Psoas muscle (tissue), 8 donors: ENCODE measurements around the gene NFATC1. TPM values are rescaled to one million over a fixed set of nuclear protein-coding genes. Genes with fewer than 3 reads are reported as not detected.

Source experiments
- ATAC-seq, 4 donors: fragments of 200-7000 bp; cut with Tn5 transposase; one replicate each; pipeline ENCODE4 v1.9.1; 2020; ENCODE audit warnings: moderate library complexity in 3 of 4, mild to moderate bottlenecking in 2 of 4
- DNase-seq, 2 donors: peaks; one replicate each; pipeline ENCODE4 v3.0.0-alpha.2; 2020
- H3K27ac ChIP-seq: fragments of 200-600 bp; one replicate; pipeline ENCODE4 v1.8.0; 2022
- H3K27me3 ChIP-seq, 3 donors: fragments of 200-600 bp in 1 of 3; one replicate each; pipeline versions ENCODE4 v1.6.1 to v1.8.0; 2013 to 2022; ENCODE audit warnings: low read length in 2 of 3, mild to moderate bottlenecking in 2 of 3, moderate library complexity in 1 of 3; ENCODE audit not compliant: insufficient read depth in 3 of 3
- H3K36me3 ChIP-seq, 2 donors: fragments of 200-600 bp in 1 of 2; one replicate each; pipeline versions ENCODE4 v1.6.1 to v1.8.0; 2013 to 2022; ENCODE audit warnings: low read depth in 1 of 2, mild to moderate bottlenecking in 1 of 2, moderate library complexity in 1 of 2; ENCODE audit not compliant: insufficient read depth in 1 of 2
- H3K4me1 ChIP-seq: fragments of 200-600 bp; one replicate; pipeline ENCODE4 v1.8.0; 2022
- H3K4me3 ChIP-seq: fragments of 200-600 bp; one replicate; pipeline ENCODE4 v1.8.0; 2022; ENCODE audit warnings: mild to moderate bottlenecking
- H3K9me3 ChIP-seq: fragments of 200-600 bp; one replicate; pipeline ENCODE4 v1.8.0; 2022
- CTCF ChIP-seq: fragments of 200-600 bp; IDR thresholded peaks from one replicate; pipeline ENCODE4 v1.8.0; 2022; ENCODE audit warnings: antibody characterized with exemption
- WGBS, 3 donors: extraction: QIAGEN DNeasy Blood & Tissue Kit; methylation state at CpG; one replicate each; pipeline versions ENCODE4 v1.1.6 to v1.1.7; 2013; 5-methylcytosine and 5-hydroxymethylcytosine counted together
- intact Hi-C, 2 donors: fragments of 100-400 bp; cut with DNase I; formaldehyde crosslinking; loops; one replicate each; pipeline versions ENCODE4 v1.11.0 to v1.14.2; 2022
- polyA plus RNA-seq, 3 donors: library from polyadenylated mRNA; stranded (reverse); fragments of 200-250 nt; gene quantifications; one replicate each; pipeline ENCODE4 v1.2.3, GENCODE V29; 2013
- total RNA-seq, 4 donors: library from RNA; stranded (reverse); fragmentation: NEBNext Ultra II Directional in 2 of 4; extraction: Animal tissue kit (Norgen Biotek cat#: 25700) in 2 of 4; gene quantifications; one replicate each; pipeline versions ENCODE4 v1.2.1 to v1.2.4, GENCODE V29; 2021 to 2023
- donor health status: healthy with polysubstance abuse.
- donor health status: DM: no; HTN: no; CAD: no; lungs with moderate emphysema.
- donor health status: Bipolar disorder and iron deficiency.
- donor health status: healthy.
- donor health status: DM: yes; HTN: yes; CAD: no.
- donor health status: DM: no; HTN: no; CAD: no.
- donor health status: DM: no; HTN: no; CAD: no.
- donor health status: DM: yes; HTN: yes; CAD: no.

Gene NFATC1
- total and polyA plus RNA-seq, 7 donors = 3.0 to 28.7 (median 21.0) TPM

DNA sequence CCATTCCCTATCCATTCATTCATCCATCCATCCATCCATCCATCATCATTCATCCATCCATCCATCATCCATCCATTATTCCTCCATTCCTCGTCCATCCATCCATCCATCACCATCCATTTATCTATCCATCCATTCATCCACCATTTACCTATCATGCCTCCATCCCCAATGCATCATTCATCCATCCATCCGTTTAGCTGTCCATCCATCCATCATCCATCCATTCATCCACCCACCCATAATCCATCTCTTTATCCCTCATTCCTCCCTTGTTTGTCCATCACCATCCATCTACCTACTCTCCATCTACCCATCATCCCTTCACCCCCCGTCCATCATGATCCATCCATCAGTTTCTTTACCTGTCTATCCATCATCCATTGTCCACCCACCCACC is 13.6 kb downstream of the NFATC1 start:
- DNase-seq (no peak), ATAC-seq (no peak)
- 95 to 100% (median 100%) methylated on average over 3 of the region's 3 CpGs for WGBS, 3 donors
- Histone ChIP-seq H3K4me1 (peaks cover 20% of the 10 kb centered on the region), H3K9me3 (no peaks in the 10 kb centered on the region), H3K27me3 (no peaks in the 10 kb centered on the region), H3K4me3 (no peak overlapping the region), H3K27ac (no peak overlapping the region), H3K36me3 (peaks cover 0 to 30% of the 10 kb centered on the region in 2 donors)
- intact Hi-C loops = no loop called here
- no peak for TF ChIP-seq CTCF

- DNase-seq (peak in 1 of 2 donors; percentile 39), ATAC-seq (no peak)
- 95 to 96% (median 96%) methylated on average over 30 of the region's 30 CpGs for WGBS, 3 donors
- Histone ChIP-seq H3K4me1 (peaks cover 11% of the 10 kb centered on the region), H3K4me3 (no peak overlapping the region), H3K27ac (no peak overlapping the region), H3K9me3 (no peaks in the 10 kb centered on the region), H3K36me3 (peaks cover 0 to 30% of the 10 kb centered on the region in 2 donors), H3K27me3 (no peaks in the 10 kb centered on the region)
- intact Hi-C loops = no loop called here
- no peak for TF ChIP-seq CTCF
These were observed 14.5 kb downstream of the NFATC1 start for GRCh38 chr18:79410171-79410641.

- intact Hi-C loops = no loop called here
- Histone ChIP-seq H3K4me3 (no peak overlapping the region), H3K36me3 (peaks cover 0 to 30% of the 10 kb centered on the region in 2 donors), H3K4me1 (peaks cover 9% of the 10 kb centered on the region), H3K27ac (no peak overlapping the region), H3K9me3 (no peaks in the 10 kb centered on the region), H3K27me3 (no peaks in the 10 kb centered on the region)
- 95 to 97% (median 97%) methylated on average over 68 to 84 of the region's 84 CpGs for WGBS, 3 donors
- no peak for TF ChIP-seq CTCF
- peak in 1 of 2 donors; percentile 49 for DNase-seq
- ATAC-seq = no peak
These were observed 15.2 kb downstream of the NFATC1 start for GRCh38 chr18:79410731-79411613.

GRCh38 chr18:79411614-79412526 is 16.1 kb downstream of the NFATC1 start:
- TF ChIP-seq CTCF = no peak
- H3K9me3 ChIP-seq = no peaks in the 10 kb centered on the region
- ATAC-seq = no peak
- H3K27ac ChIP-seq = no peak overlapping the region
- peaks cover 0 to 30% of the 10 kb centered on the region in 2 donors for H3K36me3 ChIP-seq
- H3K4me3 ChIP-seq = no peak overlapping the region
- H3K27me3 ChIP-seq = no peaks in the 10 kb centered on the region
- H3K4me1 ChIP-seq = peaks cover 15% of the 10 kb centered on the region
- DNase-seq = peak in 1 of 2 donors; percentile 53
- intact Hi-C loops = no loop called here
- 72 to 81% (median 75%) methylated on average over 45 to 47 of the region's 47 CpGs for WGBS, 3 donors
